Activated CD4-positive, alpha-beta T cell treated with anti-CD3 and anti-CD28 coated beads, Interleukin-2, amount 10 ng/mL, durations not matched to agents 24 days and 14 days (primary cell): ENCODE results near the gene SLC43A3. TPM values are rescaled to one million over a fixed set of nuclear protein-coding genes. Genes with fewer than 3 reads are reported as not detected.
"Not testable (repeated sequence)": the region's sequence is repeated elsewhere in the genome, so short reads cannot be mapped to it uniquely, and the experiment has no call there.

Source experiments
- DNase-seq: peaks from one replicate; pipeline ENCODE4 v3.0.0; 2022
- H3K27ac Mint-ChIP-seq: one replicate; pipeline ENCODE4 v1.8.0; 2022; ENCODE audit warnings: mild to moderate bottlenecking, mixed read lengths
- H3K27me3 Mint-ChIP-seq: one replicate; pipeline ENCODE4 v1.8.0; 2022; ENCODE audit warnings: mixed read lengths
- H3K36me3 Mint-ChIP-seq: one replicate; pipeline ENCODE4 v1.8.0; 2022; ENCODE audit warnings: low read depth, mild to moderate bottlenecking, mixed read lengths
- H3K4me1 Mint-ChIP-seq: one replicate; pipeline ENCODE4 v1.8.0; 2021; ENCODE audit warnings: mixed read lengths
- H3K4me3 Mint-ChIP-seq: one replicate; pipeline ENCODE4 v1.8.0; 2022; ENCODE audit warnings: mild to moderate bottlenecking, moderate library complexity, mixed read lengths
- H3K9me3 Mint-ChIP-seq: one replicate; pipeline ENCODE4 v1.8.0; 2021; ENCODE audit warnings: mixed read lengths
- intact Hi-C: fragments of 100-400 bp; cut with micrococcal nuclease; formaldehyde crosslinking; loops from one replicate; pipeline ENCODE4 v1.15.1; 2023
- total RNA-seq: library from RNA; stranded (reverse); gene quantifications from 2 replicates; pipeline ENCODE4 v1.2.3, GENCODE V29; 2022

SLC43A3 gene
- total RNA-seq, 1 donor from 2014 or later: 261 TPM

GRCh38 chr11:57364851-57365660, 61.9 kb downstream of the SLC43A3 start:
- Mint-ChIP-seq H3K36me3 (no peaks in the 10 kb centered on the region), H3K9me3 (no peaks in the 10 kb centered on the region), H3K27ac (no peak overlapping the region), H3K4me1 (no peaks in the 10 kb centered on the region), H3K4me3 (no peak overlapping the region), H3K27me3 (no peaks in the 10 kb centered on the region)
- intact Hi-C loops: no loop called here
- no peak for DNase-seq

GRCh38 chr11:57363131-57364080, 63.5 kb downstream of the SLC43A3 start:
- intact Hi-C loops: no loop called here
- no peak for DNase-seq
- Mint-ChIP-seq H3K27ac (no peak overlapping the region), H3K27me3 (no peaks in the 10 kb centered on the region), H3K9me3 (no peaks in the 10 kb centered on the region), H3K4me1 (no peaks in the 10 kb centered on the region), H3K4me3 (no peak overlapping the region), H3K36me3 (no peaks in the 10 kb centered on the region)

- Mint-ChIP-seq H3K27me3 (no peaks in the 10 kb centered on the region), H3K9me3 (no peaks in the 10 kb centered on the region), H3K4me3 (no peak overlapping the region), H3K36me3 (no peaks in the 10 kb centered on the region), H3K27ac (no peak overlapping the region), H3K4me1 (no peaks in the 10 kb centered on the region)
- intact Hi-C loops: no loop called here
- no peak for DNase-seq
Observed at GRCh38 chr11:57361926-57362325, 65.0 kb downstream of the SLC43A3 start.

GRCh38 chr11:57361420-57361819, 65.5 kb downstream of the SLC43A3 start:
- H3K27ac Mint-ChIP-seq, DNase-seq, H3K9me3 Mint-ChIP-seq, H3K36me3 Mint-ChIP-seq, H3K4me3 Mint-ChIP-seq, H3K27me3 Mint-ChIP-seq, intact Hi-C loops, H3K4me1 Mint-ChIP-seq: not testable (repeated sequence)

GRCh38 chr11:57360991-57361390, 65.9 kb downstream of the SLC43A3 start:
- DNase-seq: no peak
- Mint-ChIP-seq H3K27me3 (peaks cover 8% of the 10 kb centered on the region), H3K9me3 (no peaks in the 10 kb centered on the region), H3K27ac (no peak overlapping the region), H3K4me3 (no peak overlapping the region), H3K4me1 (no peaks in the 10 kb centered on the region), H3K36me3 (no peaks in the 10 kb centered on the region)
- intact Hi-C loops: no loop called here

- H3K9me3 Mint-ChIP-seq: no peaks in the 10 kb centered on the region
- H3K4me1 Mint-ChIP-seq: no peaks in the 10 kb centered on the region
- H3K27me3 Mint-ChIP-seq: peaks cover 9% of the 10 kb centered on the region
- intact Hi-C loops: no loop called here
- no peak for DNase-seq
- H3K27ac Mint-ChIP-seq: no peak overlapping the region
- no peak overlapping the region for H3K4me3 Mint-ChIP-seq
- no peaks in the 10 kb centered on the region for H3K36me3 Mint-ChIP-seq
Observed at GRCh38 chr11:57359896-57360690, 66.8 kb downstream of the SLC43A3 start.

GRCh38 chr11:57359396-57359795, 67.5 kb downstream of the SLC43A3 start:
- H3K27me3 Mint-ChIP-seq: peaks cover 15% of the 10 kb centered on the region
- no peak overlapping the region for H3K27ac Mint-ChIP-seq
- H3K36me3 Mint-ChIP-seq: no peaks in the 10 kb centered on the region
- intact Hi-C loops: no loop called here
- H3K4me1 Mint-ChIP-seq: no peaks in the 10 kb centered on the region
- DNase-seq: no peak
- H3K9me3 Mint-ChIP-seq: no peaks in the 10 kb centered on the region
- H3K4me3 Mint-ChIP-seq: no peak overlapping the region

- Mint-ChIP-seq H3K36me3 (no peaks in the 10 kb centered on the region), H3K27me3 (peaks cover 18% of the 10 kb centered on the region), H3K27ac (no peak overlapping the region), H3K4me1 (no peaks in the 10 kb centered on the region), H3K9me3 (no peaks in the 10 kb centered on the region), H3K4me3 (no peak overlapping the region)
- intact Hi-C loops: no loop called here
- no peak for DNase-seq
Observed at GRCh38 chr11:57358991-57359390, 67.9 kb downstream of the SLC43A3 start.

GRCh38 chr11:57358543-57358961, 68.4 kb downstream of the SLC43A3 start:
- peaks cover 20% of the 10 kb centered on the region for H3K27me3 Mint-ChIP-seq
- no peaks in the 10 kb centered on the region for H3K4me1 Mint-ChIP-seq
- H3K9me3 Mint-ChIP-seq: no peaks in the 10 kb centered on the region
- intact Hi-C loops: no loop called here
- no peaks in the 10 kb centered on the region for H3K36me3 Mint-ChIP-seq
- no peak overlapping the region for H3K27ac Mint-ChIP-seq
- H3K4me3 Mint-ChIP-seq: no peak overlapping the region
- no peak for DNase-seq

- Mint-ChIP-seq H3K27me3 (peaks cover 25% of the 10 kb centered on the region), H3K27ac (no peak overlapping the region), H3K4me3 (no peak overlapping the region), H3K9me3 (no peaks in the 10 kb centered on the region), H3K4me1 (no peaks in the 10 kb centered on the region), H3K36me3 (no peaks in the 10 kb centered on the region)
- intact Hi-C loops: no loop called here
- DNase-seq: no peak
Observed at GRCh38 chr11:57357856-57358255, 69.1 kb downstream of the SLC43A3 start.

- DNase-seq: no peak
- Mint-ChIP-seq H3K27me3 (peaks cover 26% of the 10 kb centered on the region), H3K4me3 (no peak overlapping the region), H3K27ac (no peak overlapping the region), H3K36me3 (no peaks in the 10 kb centered on the region), H3K4me1 (no peaks in the 10 kb centered on the region), H3K9me3 (no peaks in the 10 kb centered on the region)
- intact Hi-C loops: no loop called here
Observed at GRCh38 chr11:57357310-57357709, 69.6 kb downstream of the SLC43A3 start.
